GM10248 (cell line): ENCODE results near the gene SEC14L5.

ENCODE experiments used
- CTCF ChIA-PET: fragments of 300-600 bp; sonication (Branson Sonifier 250); formaldehyde crosslinking; extraction: SDS; loops from one replicate; lab custom pipeline; 2021; ENCODE audit warnings: antibody characterized with exemption; lab: Yijun Ruan, JAX
- POLR2A ChIA-PET: fragments of 350-650 bp; sonication (Branson Sonifier 250); formaldehyde crosslinking; extraction: SDS; loops from one replicate; lab custom pipeline; 2020; ENCODE audit warnings: antibody characterized with exemption; lab: Yijun Ruan, JAX
- DNase-seq: peaks from one replicate; pipeline ENCODE4 v3.0.0; 2012; ENCODE audit errors: extremely low spot score
- TF ChIP-seq, protein P1 (sequence below): IDR thresholded peaks from 2 replicates; pipeline ENCODE4 v1.5.1; 2012; ENCODE audit warnings: mild to moderate bottlenecking, low read depth; ENCODE audit errors: extremely low read depth, missing control alignments, control extremely low read depth

Gene SEC14L5

DNA sequence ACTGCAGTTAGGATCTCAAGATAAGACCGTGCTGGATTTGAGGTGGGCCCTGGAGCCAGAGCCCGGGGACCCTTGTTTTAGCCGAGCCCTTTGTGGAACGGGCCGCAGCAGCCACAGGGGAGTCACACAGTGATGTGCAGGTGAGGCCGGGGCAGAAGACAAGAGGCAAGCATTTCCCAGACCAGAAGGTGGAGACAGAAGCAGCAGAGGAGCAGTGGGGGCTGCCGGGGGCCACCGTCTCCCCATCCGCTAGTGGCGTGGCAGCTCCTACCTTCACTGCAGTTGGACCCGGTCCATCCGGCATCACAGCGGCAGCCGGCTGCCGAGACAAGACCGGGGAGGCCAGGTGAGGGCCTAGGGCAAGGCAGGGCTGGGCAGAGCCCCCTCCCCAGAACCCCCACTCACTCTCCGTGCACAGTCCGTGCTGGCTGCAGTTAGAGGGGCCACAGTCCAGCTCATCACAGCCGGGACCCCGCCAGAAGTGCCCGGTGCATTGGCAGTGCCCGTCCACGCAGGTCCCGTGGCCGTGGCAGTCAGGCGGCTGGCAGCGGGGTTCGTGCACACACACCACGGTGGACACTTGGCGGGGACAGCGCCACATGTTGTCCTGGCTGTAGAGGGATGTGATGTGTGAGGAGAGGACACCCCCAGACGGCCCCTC lies 69.6 kb downstream of the SEC14L5 start:
- ChIA-PET POLR2A (no interaction called here), CTCF (no interaction called here)
- TF ChIP-seq, protein P1, sequence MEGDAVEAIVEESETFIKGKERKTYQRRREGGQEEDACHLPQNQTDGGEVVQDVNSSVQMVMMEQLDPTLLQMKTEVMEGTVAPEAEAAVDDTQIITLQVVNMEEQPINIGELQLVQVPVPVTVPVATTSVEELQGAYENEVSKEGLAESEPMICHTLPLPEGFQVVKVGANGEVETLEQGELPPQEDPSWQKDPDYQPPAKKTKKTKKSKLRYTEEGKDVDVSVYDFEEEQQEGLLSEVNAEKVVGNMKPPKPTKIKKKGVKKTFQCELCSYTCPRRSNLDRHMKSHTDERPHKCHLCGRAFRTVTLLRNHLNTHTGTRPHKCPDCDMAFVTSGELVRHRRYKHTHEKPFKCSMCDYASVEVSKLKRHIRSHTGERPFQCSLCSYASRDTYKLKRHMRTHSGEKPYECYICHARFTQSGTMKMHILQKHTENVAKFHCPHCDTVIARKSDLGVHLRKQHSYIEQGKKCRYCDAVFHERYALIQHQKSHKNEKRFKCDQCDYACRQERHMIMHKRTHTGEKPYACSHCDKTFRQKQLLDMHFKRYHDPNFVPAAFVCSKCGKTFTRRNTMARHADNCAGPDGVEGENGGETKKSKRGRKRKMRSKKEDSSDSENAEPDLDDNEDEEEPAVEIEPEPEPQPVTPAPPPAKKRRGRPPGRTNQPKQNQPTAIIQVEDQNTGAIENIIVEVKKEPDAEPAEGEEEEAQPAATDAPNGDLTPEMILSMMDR, result no peak
- no peak for DNase-seq

DNA sequence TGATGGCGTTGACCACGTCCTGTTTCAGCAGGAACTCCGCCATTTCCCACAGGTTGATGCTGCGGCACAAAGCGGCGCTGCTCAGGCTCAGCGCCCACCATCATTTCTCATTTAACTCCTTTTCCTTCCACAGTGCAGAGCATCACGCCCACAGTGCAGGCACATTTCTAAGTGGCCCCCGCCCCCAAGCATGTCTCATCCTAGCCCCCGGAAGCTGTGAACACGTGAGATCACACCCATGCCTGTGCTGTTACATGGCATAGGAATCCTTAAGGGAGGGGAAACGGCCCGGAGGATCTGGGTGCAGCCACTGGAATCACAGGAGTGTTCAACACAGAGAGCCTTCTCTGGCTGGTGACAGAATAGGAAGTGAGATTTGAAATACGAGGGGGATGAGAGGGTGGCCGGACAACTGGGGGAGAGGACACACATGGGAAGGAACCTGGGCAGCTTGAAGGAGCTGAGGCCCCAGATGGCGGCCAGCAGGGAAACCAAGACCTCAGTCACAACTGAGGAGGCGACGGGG lies 70.9 kb downstream of the SEC14L5 start:
- ChIA-PET CTCF (no interaction called here), POLR2A (no interaction called here)
- TF ChIP-seq, protein P1, result no peak
- DNase-seq, result no peak

DNA sequence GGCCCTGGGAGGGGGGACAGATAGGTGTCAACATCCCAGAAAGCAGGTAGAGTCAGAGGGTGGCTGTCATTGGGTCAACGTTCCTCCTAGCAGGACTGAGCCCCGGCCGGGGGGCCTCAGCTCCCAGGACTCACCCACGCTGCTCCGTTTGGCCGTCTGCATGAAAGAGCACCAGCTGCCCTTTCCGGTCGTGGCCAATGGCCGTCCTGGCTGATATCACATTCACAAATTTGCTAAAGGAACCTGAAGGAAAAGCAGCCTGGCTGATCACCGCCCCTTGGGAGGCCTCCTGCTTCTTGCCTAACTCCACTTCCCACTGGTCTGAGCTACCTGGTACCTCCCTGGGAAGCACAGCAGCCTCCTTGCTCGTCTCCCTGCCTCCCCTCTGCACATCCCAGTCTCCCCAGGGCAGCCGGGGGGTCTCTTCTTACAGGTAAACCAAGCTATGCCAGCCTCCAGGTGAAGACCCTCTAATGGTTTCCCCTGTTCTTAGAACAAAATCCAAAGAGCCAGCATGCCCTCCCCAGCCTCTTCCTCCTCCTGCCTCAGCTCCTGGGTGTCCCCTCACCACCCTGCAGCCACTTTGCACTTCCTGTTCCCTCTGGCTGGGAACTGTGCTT lies 72.2 kb downstream of the SEC14L5 start:
- CTCF ChIA-PET, result interaction anchor here (0.7 to 1.0 kb wide), 2 partner anchors 26 to 35 kb away, joined by 3 read pairs; no protein-coding TSS in a partner anchor
- TF ChIP-seq, protein P1, result no peak
- POLR2A ChIA-PET, result no interaction called here
- DNase-seq, result no peak

DNA sequence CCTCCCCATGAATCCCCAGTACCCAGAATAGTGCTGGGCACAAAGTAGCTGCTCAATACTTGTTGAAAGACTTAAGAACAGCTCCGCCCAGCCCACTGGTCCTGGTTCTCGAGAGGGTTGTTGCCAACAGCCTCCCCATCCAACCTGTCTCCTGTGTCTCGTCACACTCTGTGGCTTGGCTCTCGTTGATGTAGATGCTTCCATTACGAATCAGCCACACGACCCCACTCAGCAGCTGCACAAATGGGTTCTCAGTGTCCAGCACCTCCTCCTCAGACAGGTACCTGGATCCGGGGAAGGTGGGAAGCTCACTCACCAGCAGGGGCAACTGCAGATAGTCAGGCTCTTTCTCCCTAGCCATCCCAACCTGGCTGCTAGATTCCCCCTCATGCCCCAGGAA lies 73.5 kb downstream of the SEC14L5 start:
- ChIA-PET CTCF (interaction anchor here (1.1 kb wide), 1 partner anchor 32 kb away, joined by 3 read pairs; no protein-coding TSS in a partner anchor), POLR2A (no interaction called here)
- TF ChIP-seq, protein P1, result no peak
- no peak for DNase-seq

DNA sequence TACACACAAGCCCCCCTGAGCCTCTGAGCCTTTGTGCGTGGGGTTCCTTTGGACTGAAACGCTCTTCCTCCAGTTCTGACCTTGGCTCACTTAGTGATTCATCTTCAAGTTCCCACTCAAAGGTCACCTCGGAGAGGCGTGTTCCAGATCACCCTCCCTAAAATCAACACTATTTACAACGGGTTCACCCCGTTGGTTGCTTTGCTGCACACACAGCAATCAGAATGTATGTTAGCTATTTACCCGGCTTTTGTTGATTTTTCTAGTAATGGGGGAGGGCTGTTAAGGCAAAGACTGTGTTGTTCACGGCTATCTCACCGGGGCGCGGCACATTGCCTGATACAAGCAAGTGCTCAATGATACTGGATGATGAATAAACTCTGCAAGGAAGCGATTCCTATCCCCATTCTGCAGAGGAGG lies 74.6 kb downstream of the SEC14L5 start:
- DNase-seq, result no peak
- TF ChIP-seq, protein P1, result no peak
- CTCF ChIA-PET, result interaction anchor here (1.1 kb wide), 1 partner anchor 33 kb away, joined by 3 read pairs; no protein-coding TSS in a partner anchor
- POLR2A ChIA-PET, result no interaction called here

DNA sequence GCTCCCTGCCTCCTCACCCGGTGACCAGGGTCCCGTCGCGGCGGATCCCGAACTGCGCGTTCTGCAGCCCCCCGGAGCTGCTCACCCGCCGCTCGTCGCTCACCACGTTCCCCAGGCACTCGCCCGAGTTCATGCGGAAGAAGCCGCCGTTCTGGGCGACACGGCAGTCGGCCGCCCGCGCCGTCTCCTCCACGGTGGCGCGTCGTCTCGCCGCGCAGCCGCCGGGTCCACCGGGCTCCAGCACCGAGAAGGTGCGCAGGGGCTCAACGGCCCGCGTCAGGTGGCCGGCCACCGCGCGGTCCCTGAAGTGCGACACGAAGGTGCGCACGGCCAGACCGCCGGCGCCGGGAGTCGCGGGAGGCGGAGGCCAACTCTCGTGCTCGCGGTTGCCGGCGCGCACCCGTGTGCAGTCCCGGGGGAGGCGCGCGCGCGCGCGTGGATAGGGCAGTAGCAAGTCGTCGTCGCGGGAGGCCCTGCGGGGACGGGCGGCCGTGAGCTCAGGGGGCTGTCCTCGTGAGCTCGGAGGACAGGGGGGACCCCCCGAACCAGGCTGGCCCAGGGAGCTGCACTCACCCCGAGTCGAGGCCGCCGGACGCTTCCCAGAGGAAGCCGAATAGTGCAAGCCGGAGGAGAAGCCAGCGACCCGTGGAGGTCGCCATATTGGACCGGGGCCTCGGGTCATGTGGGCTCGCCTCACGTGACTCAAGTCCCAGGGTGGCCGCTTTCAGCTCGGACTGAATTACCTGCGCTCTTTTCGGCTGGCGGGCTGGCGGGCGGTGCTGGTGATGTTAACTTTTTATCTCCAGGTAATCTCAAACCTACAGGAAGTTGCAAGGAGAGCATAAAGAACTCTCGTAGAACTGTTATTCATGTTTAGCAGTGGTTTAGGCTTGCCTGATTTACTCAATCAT lies 75.4 kb downstream of the SEC14L5 start, which contains the start of gene NAGPA:
NAGPA (minus strand) TSS at position 680 of the 911 bp plus-strand sequence; CDS start at position 659, 21 bp downstream.
- TF ChIP-seq, protein P1, result no peak
- CTCF ChIA-PET, result interaction anchor here (0.9 to 1.3 kb wide), 3 partner anchors 23 to 58 kb away, joined by 3 to 4 read pairs (median 3); no protein-coding TSS in a partner anchor
- DNase-seq, result peak; percentile 93
- POLR2A ChIA-PET, result interaction anchor here (1.2 kb wide), 1 partner anchor 266 kb away, joined by 5 read pairs; no protein-coding TSS in a partner anchor
